Measurements from ENCODE around the gene COL6A1.

COL6A1 gene

GRCh38 chr21:45988366-45989347 is 7.1 kb downstream of the COL6A1 start:
- TF ChIP-seq CTCF (IDR thresholded peaks at IDR 0.05; ENCODE audit: control insufficient read depth, extremely low read depth, insufficient read depth): no peak
- DNase-seq (ENCODE audit: low read depth): no peak
- no peak overlapping the region for H3K4me3 ChIP-seq (ENCODE audit: low read depth, low read length)

- DNase-seq (ENCODE audit: low read depth): no peak
- TF ChIP-seq CTCF (IDR thresholded peaks at IDR 0.05; ENCODE audit: control insufficient read depth, extremely low read depth, insufficient read depth): no peak
- no peak overlapping the region for H3K4me3 ChIP-seq (ENCODE audit: low read depth, low read length)
Observed at GRCh38 chr21:45989355-45990048, 7.9 kb downstream of the COL6A1 start.

- no peak for DNase-seq (ENCODE audit: low read depth)
- H3K4me3 ChIP-seq (ENCODE audit: low read depth, low read length): no peak overlapping the region
- TF ChIP-seq CTCF (IDR thresholded peaks at IDR 0.05; ENCODE audit: control insufficient read depth, extremely low read depth, insufficient read depth): no peak
Observed at GRCh38 chr21:45990049-45990711, 8.6 kb downstream of the COL6A1 start.

- TF ChIP-seq CTCF (IDR thresholded peaks at IDR 0.05; ENCODE audit: control insufficient read depth, extremely low read depth, insufficient read depth): no peak
- no peak for DNase-seq (ENCODE audit: low read depth)
- H3K4me3 ChIP-seq (ENCODE audit: low read depth, low read length): no peak overlapping the region
Observed at GRCh38 chr21:45990741-45991605, 9.4 kb downstream of the COL6A1 start.

GRCh38 chr21:45991606-45992300 is 10.2 kb downstream of the COL6A1 start:
- no peak overlapping the region for H3K4me3 ChIP-seq (ENCODE audit: low read depth, low read length)
- TF ChIP-seq CTCF (IDR thresholded peaks at IDR 0.05; ENCODE audit: control insufficient read depth, extremely low read depth, insufficient read depth): no peak
- no peak for DNase-seq (ENCODE audit: low read depth)
